ENCODE data around the gene COX7A2L. TPM values are rescaled to one million over a fixed set of nuclear protein-coding genes. Genes with fewer than 3 reads are reported as not detected.

COX7A2L gene
- total RNA-seq, 1 donor from 2014 or later, result 95.5 TPM

DNA sequence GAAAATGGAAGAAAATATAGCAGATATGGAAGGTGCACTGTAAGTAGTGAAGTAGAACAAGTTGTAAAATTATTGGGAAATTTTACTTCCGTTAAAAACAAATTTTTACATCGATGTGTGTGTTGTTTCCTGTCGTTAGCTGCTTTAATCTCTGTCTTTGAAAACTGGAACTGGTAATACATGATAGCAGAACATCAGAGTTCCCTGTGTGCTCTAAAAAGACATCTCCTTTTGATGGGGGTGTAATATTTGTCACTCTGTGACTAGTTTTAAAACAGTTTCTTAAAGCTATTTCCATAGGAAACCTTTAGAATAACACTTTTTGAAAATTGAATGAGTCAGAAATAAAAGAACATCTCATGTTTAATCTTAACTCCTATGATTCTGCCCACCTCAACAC lies 43.5 kb downstream of the COX7A2L start:
- Mint-ChIP-seq H3K27ac (no peak overlapping the region), H3K36me3 (peaks cover 15% of the 10 kb centered on the region), H3K27me3 (no peaks in the 10 kb centered on the region), H3K9me3 (no peaks in the 10 kb centered on the region), H3K4me1 (ENCODE audit: unreplicated experiment) (no peaks in the 10 kb centered on the region), H3K4me3 (no peak overlapping the region)
- no peak for TF ChIP-seq CTCF (conservative IDR thresholded peaks at IDR 0.05)
- no peak for DNase-seq (ENCODE audit: extremely low spot score, unreplicated experiment)

DNA sequence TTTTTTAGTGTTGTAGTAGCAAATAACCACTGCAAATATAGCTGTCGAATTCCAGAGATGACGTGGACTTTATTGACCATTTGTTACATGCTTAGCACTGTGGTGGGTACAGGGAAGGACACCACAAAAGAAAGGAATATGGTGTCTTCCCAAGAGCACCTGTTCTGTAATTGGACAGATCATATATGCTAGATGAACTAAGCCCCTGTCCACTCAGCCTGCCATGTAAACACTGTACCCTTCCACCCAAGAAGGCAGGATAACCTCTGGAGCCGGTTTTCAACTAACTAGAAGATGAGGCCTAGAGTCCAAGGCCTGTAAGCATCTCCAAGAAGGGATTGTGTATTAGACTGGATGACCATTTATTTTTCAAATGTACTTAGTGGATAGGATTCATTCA lies 44.1 kb downstream of the COX7A2L start:
- Mint-ChIP-seq H3K27me3 (no peaks in the 10 kb centered on the region), H3K36me3 (peaks cover 15% of the 10 kb centered on the region), H3K27ac (no peak overlapping the region), H3K4me3 (no peak overlapping the region), H3K9me3 (no peaks in the 10 kb centered on the region), H3K4me1 (ENCODE audit: unreplicated experiment) (no peaks in the 10 kb centered on the region)
- DNase-seq (ENCODE audit: extremely low spot score, unreplicated experiment), result no peak
- TF ChIP-seq CTCF (conservative IDR thresholded peaks at IDR 0.05), result no peak

DNA sequence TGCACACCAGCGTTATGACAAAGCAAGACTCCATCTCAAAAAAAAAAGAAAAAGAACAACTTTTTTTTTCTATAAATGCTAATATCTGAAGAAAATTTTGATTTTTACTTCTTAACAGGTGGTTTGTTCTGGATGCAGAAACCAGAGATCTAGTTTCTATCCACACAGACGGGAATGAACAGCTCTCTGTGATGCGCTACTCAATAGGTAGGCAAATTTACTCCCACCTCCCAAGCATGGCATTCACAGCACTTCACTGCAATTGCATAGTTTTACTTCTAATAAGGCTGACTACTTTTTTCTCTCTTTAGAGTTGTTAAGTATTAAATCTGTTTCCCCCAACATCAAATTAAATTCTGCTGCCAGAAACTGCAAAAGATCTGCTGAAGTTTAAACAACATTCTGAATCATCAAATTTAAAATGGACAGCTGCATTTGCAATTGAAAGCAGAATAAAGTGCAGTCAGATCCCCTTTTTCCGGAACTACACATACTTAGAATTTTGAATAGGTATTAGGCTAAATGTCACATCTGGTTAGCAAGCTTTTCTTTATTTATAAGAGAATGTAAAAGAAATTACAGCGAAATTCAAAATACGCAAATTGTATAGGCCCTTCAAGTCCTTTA lies 45.1 kb downstream of the COX7A2L start:
- Mint-ChIP-seq H3K27me3 (no peaks in the 10 kb centered on the region), H3K27ac (no peak overlapping the region), H3K36me3 (peaks cover 15% of the 10 kb centered on the region), H3K4me1 (ENCODE audit: unreplicated experiment) (no peaks in the 10 kb centered on the region), H3K4me3 (no peak overlapping the region), H3K9me3 (no peaks in the 10 kb centered on the region)
- no peak for TF ChIP-seq CTCF (conservative IDR thresholded peaks at IDR 0.05)
- DNase-seq (ENCODE audit: extremely low spot score, unreplicated experiment), result no peak

DNA sequence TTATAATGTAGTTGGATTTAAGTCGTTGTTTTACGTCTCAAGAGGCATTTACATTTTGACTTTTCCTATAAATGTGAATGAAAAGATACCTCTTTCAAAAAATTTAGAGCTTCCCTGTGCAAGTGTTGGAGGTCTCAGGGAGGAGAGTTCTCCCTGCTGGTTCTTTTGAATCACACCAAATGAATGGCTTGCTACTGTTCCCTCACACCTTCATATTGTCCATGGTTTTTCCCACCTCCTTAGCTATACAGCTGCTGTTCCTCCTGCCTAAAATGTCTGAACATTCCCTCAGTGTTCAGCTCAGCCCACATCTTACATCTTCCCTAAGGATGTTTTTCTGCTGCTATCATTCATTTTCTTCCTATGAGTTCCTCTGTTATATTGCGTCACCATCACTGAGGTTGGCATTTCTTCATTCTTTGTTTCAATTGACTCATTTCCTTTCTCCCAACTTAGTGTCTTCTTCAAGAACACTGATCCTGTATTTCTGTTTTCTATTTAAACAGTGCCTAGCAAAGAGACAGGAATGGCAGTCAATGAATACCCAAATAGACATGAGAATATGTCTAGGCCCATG lies 46.0 kb downstream of the COX7A2L start:
- Mint-ChIP-seq H3K9me3 (no peaks in the 10 kb centered on the region), H3K27ac (no peak overlapping the region), H3K4me1 (ENCODE audit: unreplicated experiment) (no peaks in the 10 kb centered on the region), H3K4me3 (no peak overlapping the region), H3K27me3 (no peaks in the 10 kb centered on the region), H3K36me3 (peaks cover 11% of the 10 kb centered on the region)
- no peak for DNase-seq (ENCODE audit: extremely low spot score, unreplicated experiment)
- no peak for TF ChIP-seq CTCF (conservative IDR thresholded peaks at IDR 0.05)

DNA sequence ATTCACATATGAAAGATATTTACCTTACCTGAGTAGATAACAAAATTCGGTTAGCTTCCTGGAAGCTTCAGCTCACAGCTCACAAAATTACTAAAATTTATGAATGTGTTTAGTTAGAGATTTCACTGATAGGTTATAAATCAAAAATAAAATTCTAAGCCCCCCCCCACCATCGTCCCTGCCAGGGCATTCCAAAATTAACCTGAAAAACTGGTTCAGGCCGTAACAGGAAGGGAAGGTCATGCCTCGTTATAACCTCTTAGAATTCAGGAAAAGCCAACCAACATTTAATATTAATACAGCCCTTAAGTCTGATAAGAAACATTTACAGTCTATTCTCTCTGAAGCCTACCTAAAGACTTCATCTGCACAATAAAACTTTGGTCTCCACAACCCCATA lies 48.9 kb downstream of the COX7A2L start:
- no peak for TF ChIP-seq CTCF (conservative IDR thresholded peaks at IDR 0.05)
- Mint-ChIP-seq H3K4me3 (no peak overlapping the region), H3K4me1 (ENCODE audit: unreplicated experiment) (no peaks in the 10 kb centered on the region), H3K27ac (peak overlapping the region; percentile 34), H3K27me3 (no peaks in the 10 kb centered on the region), H3K9me3 (no peaks in the 10 kb centered on the region), H3K36me3 (peaks cover 13% of the 10 kb centered on the region)
- DNase-seq (ENCODE audit: extremely low spot score, unreplicated experiment), result no peak

Data from type B pancreatic cell (in vitro differentiated cells).